Stimulated activated CD4-positive, alpha-beta T cell treated with anti-CD3 and anti-CD28 coated beads, Interleukin-4, amount 100 ng/mL, for 24 hours (primary cell): ENCODE data around the gene CELF1.
"Not testable (repeated sequence)": the region's sequence is repeated elsewhere in the genome, so short reads cannot be mapped to it uniquely, and the experiment has no call there.

Experiments
- DNase-seq: peaks from one replicate; pipeline ENCODE4 v3.0.0-alpha.2; 2020

CELF1 gene

GRCh38 chr11:47572715-47573255 lies 19.9 kb upstream of the CELF1 start:
- DNase-seq, result no peak

GRCh38 chr11:47571895-47572294 lies 19.0 kb upstream of the CELF1 start:
- DNase-seq, result no peak

- no peak for DNase-seq
Observed at GRCh38 chr11:47571357-47571729, 18.4 kb upstream of the CELF1 start.

- DNase-seq, result no peak
Observed at GRCh38 chr11:47570651-47571356, 17.9 kb upstream of the CELF1 start.

GRCh38 chr11:47569646-47570045 lies 16.7 kb upstream of the CELF1 start:
- DNase-seq, result no peak

- peak; percentile 8 for DNase-seq
Observed at GRCh38 chr11:47566149-47566698, 13.3 kb upstream of the CELF1 start.

GRCh38 chr11:47565340-47566148 lies 12.6 kb upstream of the CELF1 start, which contains the start of gene PTPMT1:
Gene PTPMT1, plus strand, starts transcription at chr11:47565599. Its CDS starts 24 bp downstream, at chr11:47565623.
- peak; percentile 71 for DNase-seq

GRCh38 chr11:47564933-47565339 lies 12.0 kb upstream of the CELF1 start:
- DNase-seq, result no peak

- not testable (repeated sequence) for DNase-seq
Observed at GRCh38 chr11:47564366-47564765, 11.4 kb upstream of the CELF1 start.

GRCh38 chr11:47562393-47562792 lies 9.5 kb upstream of the CELF1 start:
- not testable (repeated sequence) for DNase-seq

- DNase-seq, result no peak
Observed at GRCh38 chr11:47560426-47560825, 7.5 kb upstream of the CELF1 start.

GRCh38 chr11:47558695-47559094 lies 5.8 kb upstream of the CELF1 start:
- DNase-seq, result no peak

- not testable (repeated sequence) for DNase-seq
Observed at GRCh38 chr11:47557004-47557403, 4.1 kb upstream of the CELF1 start.

- DNase-seq, result no peak
Observed at GRCh38 chr11:47553406-47553743, 443 bp upstream of the CELF1 start.

GRCh38 chr11:47552056-47552565 lies 821 bp downstream of the CELF1 start:
- DNase-seq, result peak; percentile 26

GRCh38 chr11:47551086-47551485 lies 1.8 kb downstream of the CELF1 start:
- DNase-seq, result no peak

GRCh38 chr11:47550288-47551047 lies 2.5 kb downstream of the CELF1 start:
- DNase-seq, result no peak

- DNase-seq, result not testable (repeated sequence)
Observed at GRCh38 chr11:47546274-47546673, 6.7 kb downstream of the CELF1 start.

GRCh38 chr11:47545298-47545697 lies 7.6 kb downstream of the CELF1 start:
- no peak for DNase-seq

- DNase-seq, result no peak
Observed at GRCh38 chr11:47541070-47541469, 11.9 kb downstream of the CELF1 start.

- no peak for DNase-seq
Observed at GRCh38 chr11:47539681-47540039, 13.3 kb downstream of the CELF1 start.

- no peak for DNase-seq
Observed at GRCh38 chr11:47538741-47539565, 14.0 kb downstream of the CELF1 start.
